Stimulated activated CD4-positive, alpha-beta T cell treated with anti-CD3 and anti-CD28 coated beads, Interleukin-1b, Interleukin-23, amount 100 ng/mL, for 48 hours (primary cell): Measurements from ENCODE around the gene FAM193A.
"Not testable (repeated sequence)": the region's sequence is repeated elsewhere in the genome, so short reads cannot be mapped to it uniquely, and the experiment has no call there.

Source experiments
- DNase-seq: peaks from one replicate; pipeline ENCODE4 v3.0.0-alpha.2; 2020

FAM193A gene

GRCh38 chr4:2515830-2516550 lies 20.5 kb upstream of the FAM193A start:
- no peak for DNase-seq

DNA sequence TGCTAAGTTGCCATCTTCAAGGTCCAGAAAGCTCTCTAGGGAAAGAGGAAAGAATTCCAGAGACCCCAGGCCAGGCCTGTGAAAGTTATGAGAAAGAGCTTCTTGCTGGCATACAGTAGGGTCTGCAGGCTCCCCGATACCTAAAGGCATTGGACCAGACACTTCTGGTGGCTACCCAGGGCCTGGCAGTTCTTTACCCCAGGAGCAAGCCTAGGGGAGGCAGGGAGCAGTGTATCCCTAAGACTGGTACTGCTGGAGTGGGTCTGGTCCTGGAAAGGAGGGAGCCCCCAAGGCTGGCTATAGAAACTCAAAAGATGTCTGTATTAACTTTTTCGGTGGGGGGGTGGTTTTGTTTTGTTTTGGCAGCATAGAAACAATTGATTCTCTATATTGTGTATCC lies 19.8 kb upstream of the FAM193A start:
- DNase-seq, result no peak

GRCh38 chr4:2526559-2526958 lies 9.9 kb upstream of the FAM193A start:
- no peak for DNase-seq

GRCh38 chr4:2534904-2535375 lies 1.5 kb upstream of the FAM193A start:
- DNase-seq, result no peak

DNA sequence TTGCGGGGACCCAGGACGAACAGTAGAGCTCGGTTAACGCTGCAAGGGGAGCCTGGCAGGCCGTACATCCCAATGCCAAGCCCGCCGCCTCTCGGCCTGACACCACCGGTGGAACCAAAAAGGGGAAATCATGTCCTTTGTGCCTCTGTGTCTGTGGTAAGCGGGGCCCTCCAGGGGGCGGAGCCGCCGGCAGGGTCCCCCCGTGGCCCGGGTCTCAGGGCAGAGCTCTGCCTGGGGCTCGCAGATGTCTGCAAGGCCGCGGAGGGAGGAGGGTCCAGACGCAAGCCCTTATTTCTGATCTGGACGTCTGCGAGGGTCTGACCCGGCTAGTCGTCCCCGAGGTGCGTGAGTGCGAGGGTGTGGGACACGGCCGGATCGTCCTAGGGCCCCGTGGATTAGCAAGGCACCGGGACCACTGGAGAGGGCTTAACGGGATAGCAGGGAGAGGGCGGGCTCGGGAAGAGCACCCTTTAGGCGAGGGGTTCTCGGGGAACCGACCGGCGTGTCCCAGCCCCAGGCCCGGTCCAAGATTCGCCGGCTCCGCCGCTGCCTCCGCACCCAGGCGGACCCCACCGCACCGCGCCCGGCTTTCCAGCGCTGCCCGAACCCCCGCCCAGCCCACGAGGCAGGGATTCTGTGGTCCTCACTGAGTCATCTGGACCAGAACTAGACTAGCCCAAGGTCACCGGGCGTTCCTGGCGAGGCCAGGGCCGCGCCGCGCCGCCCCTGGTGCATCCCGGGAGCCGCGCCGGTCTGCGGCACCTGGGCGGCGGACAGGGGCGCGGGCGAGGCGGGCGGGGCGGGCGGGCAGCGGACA lies 863 bp upstream of the FAM193A start:
- DNase-seq, result peak; percentile 52

- peak; percentile 54 for DNase-seq
Measured at GRCh38 chr4:2537011-2537830, 774 bp downstream of the FAM193A start.

DNA sequence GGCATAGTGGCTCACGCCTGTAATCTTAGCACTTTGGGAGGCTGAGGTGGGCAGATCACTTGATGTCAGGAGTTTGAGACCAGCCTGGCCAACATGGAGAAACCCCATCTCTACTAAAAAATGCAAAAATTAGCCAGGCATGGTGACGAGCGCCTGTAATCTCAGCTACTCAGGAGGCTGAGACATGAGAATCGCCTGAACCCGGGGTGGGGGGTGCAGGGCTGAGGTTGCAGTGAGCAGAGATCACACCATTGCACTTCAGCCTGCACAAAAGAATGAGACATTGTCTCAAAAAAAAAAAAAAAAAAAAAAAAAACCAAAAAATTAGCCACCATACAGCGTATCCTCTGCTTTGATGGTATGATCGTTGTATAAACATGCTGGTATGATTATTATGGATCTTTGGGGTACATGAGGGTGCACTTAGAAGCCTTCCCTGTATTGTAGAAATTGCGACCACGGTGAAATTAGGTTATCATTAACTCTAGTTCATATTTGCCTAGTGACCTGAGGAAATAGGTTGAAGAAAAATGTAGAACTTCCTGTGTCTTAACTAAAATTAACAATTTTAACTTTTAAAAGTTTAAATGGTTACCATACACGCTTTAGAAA lies 7.2 kb downstream of the FAM193A start:
- not testable (repeated sequence) for DNase-seq

- DNase-seq, result no peak
Measured at GRCh38 chr4:2545321-2546013, 9.0 kb downstream of the FAM193A start.

GRCh38 chr4:2546286-2546823 lies 9.9 kb downstream of the FAM193A start:
- no peak for DNase-seq

DNA sequence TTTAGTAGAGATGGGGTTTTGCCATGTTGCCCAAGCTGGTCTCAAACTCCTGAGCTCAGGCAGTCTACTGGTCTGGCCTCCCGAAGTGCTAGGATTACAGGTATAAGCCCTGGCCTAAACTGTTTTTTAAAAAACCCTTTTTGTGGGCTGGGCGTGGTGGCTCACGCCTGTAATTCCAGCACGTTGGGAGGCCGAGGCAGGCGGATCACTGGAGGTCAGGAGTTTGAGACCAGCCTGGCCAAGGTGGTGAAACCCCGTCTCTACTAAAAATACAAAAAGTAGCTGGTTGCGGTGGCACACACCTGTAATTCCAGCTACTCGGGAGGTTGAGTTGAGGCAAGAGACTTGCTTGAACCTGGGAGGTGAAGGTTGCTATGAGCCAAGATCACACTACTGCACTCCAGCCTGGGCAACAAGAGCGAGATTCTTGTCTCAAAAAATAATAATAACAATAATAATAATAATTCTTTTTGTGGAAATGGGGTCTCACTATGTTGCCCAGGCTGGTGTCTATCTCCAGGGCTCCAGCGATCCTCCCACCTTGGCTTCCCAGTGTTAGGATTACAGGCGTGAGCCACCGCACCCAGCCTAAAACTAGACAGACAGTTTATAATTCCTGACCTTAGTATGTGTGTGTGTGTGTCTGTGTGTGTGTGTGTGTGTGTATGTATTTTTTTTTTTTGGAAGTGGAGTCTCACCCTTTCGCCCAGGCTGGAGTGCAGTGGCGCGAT lies 10.7 kb downstream of the FAM193A start:
- not testable (repeated sequence) for DNase-seq

DNA sequence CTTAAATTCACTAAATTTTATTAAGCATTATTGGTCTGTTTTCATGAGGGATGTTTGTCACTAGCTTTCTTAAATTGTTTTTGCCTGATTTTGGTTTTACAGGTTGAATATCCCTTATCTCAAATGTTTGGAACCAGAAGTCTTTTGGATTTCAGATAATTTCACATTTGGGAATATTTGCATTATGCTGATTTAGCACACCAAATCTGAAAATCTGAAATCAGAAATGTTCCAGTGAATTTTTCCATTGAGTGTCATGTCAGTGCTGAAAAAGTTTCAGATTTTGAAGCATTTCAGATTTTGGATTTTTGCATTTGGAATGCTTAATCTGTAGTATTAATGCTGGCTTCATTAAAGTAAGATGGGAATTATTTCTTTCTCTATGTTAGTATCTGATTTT lies 14.7 kb downstream of the FAM193A start:
- DNase-seq, result no peak

DNA sequence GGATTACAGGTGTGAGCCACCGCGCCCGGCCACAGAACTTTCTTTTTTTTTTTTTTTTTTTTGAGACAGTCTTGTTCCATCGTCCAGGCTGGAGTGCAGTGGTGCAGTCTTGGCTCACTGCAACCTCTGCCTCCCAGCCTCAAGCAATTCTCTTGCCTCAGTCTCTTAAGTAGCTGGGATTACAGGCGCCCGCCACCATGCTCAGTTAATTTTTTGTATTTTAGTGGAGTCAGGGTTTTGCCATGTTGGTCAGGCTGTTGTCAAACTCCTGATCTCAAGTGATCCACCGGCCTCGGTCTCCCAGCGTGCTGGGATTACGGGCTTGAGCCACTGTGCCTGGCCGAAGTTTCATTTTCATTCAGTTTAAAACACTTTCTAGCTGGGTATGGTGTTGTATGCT lies 16.4 kb downstream of the FAM193A start:
- DNase-seq, result no peak

DNA sequence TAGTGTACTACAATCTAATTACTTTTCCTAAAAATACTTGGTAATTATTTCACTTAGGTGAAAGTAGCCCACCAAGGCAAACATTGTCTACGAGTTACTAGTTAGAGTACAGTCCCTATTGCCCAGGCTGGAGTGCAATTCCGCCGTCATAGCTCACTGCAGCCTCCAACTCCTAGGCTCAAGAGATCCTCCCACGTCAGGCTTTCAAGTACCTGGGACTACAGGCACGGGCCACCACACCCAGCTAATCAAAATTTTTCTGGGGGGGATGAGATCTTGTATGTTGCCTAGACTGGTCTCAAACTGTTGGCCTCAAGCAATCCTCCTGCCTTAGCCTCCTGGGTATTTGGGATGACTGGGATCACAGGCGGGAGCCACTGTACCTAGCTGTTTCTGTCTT lies 21.9 kb downstream of the FAM193A start:
- no peak for DNase-seq

- DNase-seq, result no peak
Measured at GRCh38 chr4:2560167-2560566, 23.7 kb downstream of the FAM193A start.

GRCh38 chr4:2565533-2565932 lies 29.1 kb downstream of the FAM193A start:
- no peak for DNase-seq

DNA sequence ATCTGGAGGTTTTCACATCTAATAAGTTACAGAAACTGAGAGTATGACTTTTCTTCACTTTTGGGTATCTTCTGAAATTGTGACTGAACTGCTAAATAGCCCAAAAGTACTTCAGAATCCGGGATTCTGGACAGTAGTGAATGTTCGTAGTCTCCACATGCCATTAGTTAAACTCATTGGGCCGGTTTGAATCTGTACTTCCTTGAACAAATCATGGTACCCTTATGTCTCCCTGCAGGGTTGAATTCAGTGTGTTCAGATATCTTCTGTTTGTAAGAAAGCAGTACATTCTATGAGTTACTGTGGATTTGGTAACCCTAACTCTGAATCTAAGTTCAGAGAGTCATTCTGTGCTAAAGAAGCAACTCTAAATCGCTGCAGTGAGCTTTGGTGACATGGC lies 33.6 kb downstream of the FAM193A start:
- no peak for DNase-seq

DNA sequence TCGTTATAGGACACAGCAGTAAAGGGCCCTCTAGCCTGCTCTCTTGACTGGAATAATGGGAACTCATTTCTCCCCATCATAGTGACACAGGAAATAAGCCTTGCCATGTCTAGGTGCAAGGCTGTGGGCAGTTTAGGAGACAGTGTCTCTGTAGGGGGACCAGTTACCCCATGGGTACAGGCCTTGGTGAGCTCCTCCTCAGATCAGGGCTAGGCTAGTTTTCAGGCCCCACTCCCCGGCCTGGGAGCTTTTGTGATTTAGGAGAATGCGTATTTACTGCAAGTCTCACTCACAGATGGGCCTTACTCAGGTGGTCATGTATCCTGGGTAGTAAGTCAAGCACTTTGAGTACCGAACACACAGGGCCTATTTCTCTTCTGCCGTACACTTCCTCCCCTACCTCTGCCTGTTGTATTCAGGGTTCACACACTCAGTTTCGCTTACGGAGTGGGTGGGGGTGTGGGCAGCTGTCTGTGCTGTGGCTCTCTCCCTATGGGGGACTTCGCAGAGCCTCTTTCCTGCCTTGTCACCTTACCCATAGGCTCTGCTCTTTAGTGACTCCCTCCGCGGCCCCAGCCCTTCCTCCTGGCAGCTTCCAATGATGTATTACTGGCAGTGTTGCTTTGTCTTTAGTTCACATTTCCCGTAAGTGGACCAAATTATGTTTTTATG lies 34.2 kb downstream of the FAM193A start:
- peak; percentile 69 for DNase-seq

GRCh38 chr4:2572076-2572475 lies 35.6 kb downstream of the FAM193A start:
- DNase-seq, result no peak

DNA sequence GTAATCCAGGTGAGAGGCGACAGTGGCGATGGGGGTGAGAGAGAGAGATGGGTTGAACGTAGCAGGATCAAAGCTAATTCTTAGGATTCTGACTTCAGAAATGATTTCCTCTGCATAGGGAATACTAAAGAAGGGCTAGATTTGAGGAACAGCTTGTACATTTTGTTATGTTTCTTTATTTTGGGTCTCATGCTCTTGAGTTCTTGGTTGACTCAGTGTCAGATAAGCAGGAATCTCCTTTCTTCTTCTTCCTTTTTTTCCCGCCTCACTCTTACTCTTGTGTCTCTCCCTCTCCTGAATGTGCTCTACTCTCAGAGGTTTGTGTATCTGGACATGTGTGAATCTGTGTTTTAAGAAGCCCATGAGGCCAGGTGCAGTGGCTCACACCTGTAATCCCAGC lies 36.4 kb downstream of the FAM193A start:
- DNase-seq, result no peak

DNA sequence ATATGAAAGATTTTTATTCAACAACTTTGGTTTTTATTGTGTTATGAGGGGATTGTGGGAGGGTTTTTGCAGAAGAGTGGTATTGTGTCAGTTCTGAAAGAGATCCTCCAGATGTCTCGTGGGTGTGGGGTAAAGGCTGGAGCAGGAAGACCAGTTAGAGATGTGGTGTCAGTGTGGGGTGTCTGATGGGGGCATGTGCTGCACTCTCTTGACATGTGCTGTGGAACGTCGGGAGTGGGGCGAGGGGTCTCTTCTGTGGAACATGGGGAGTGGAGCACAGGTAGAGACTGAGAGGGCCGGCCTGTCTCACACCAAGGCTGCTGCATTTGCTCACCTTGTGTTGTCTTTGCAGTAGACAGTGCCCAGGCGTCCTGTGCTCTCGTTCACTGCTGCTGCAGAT lies 37.6 kb downstream of the FAM193A start:
- DNase-seq, result no peak

GRCh38 chr4:2574863-2575262 lies 38.4 kb downstream of the FAM193A start:
- no peak for DNase-seq
